ENCODE measurements around the gene ZNF521.

ZNF521 gene

GRCh38 chr18:25113566-25113965 lies 238.4 kb downstream of the ZNF521 start:
- no peak for DNase-seq

- no peak for DNase-seq
Measured at GRCh38 chr18:25112821-25113434, 239.0 kb downstream of the ZNF521 start.

- DNase-seq = no peak
Measured at GRCh38 chr18:25111377-25112288, 240.3 kb downstream of the ZNF521 start.

GRCh38 chr18:25109484-25109883 lies 242.5 kb downstream of the ZNF521 start:
- DNase-seq = no peak

- no peak for DNase-seq
Measured at GRCh38 chr18:25103468-25104155, 248.4 kb downstream of the ZNF521 start.

GRCh38 chr18:25102662-25103061 lies 249.3 kb downstream of the ZNF521 start:
- DNase-seq = no peak

GRCh38 chr18:25100418-25100817 lies 251.5 kb downstream of the ZNF521 start:
- no peak for DNase-seq

- no peak for DNase-seq
Measured at GRCh38 chr18:25099895-25100294, 252.1 kb downstream of the ZNF521 start.

GRCh38 chr18:25097569-25098056 lies 254.4 kb downstream of the ZNF521 start:
- DNase-seq = no peak

GRCh38 chr18:25097057-25097456 lies 254.9 kb downstream of the ZNF521 start:
- no peak for DNase-seq

- DNase-seq = no peak
Measured at GRCh38 chr18:25093141-25093540, 258.8 kb downstream of the ZNF521 start.

GRCh38 chr18:25089470-25089869 lies 262.5 kb downstream of the ZNF521 start:
- DNase-seq = no peak

- no peak for DNase-seq
Measured at GRCh38 chr18:25086876-25087275, 265.1 kb downstream of the ZNF521 start.

GRCh38 chr18:25081001-25081400 lies 271.0 kb downstream of the ZNF521 start:
- no peak for DNase-seq

- no peak for DNase-seq
Measured at GRCh38 chr18:25080211-25080610, 271.8 kb downstream of the ZNF521 start.

GRCh38 chr18:25077944-25078723 lies 273.8 kb downstream of the ZNF521 start:
- no peak for DNase-seq

GRCh38 chr18:25077038-25077943 lies 274.7 kb downstream of the ZNF521 start:
- no peak for DNase-seq

- no peak for DNase-seq
Measured at GRCh38 chr18:25075783-25076182, 276.2 kb downstream of the ZNF521 start.

GRCh38 chr18:25075331-25075730 lies 276.6 kb downstream of the ZNF521 start:
- no peak for DNase-seq

GRCh38 chr18:25074925-25075324 lies 277.0 kb downstream of the ZNF521 start:
- DNase-seq = no peak

- DNase-seq = no peak
Measured at GRCh38 chr18:25072205-25072604, 279.8 kb downstream of the ZNF521 start.
